ENCODE measurements around the gene LSM11. TPM values are rescaled to one million over a fixed set of nuclear protein-coding genes. Genes with fewer than 3 reads are reported as not detected.

LSM11 gene
- total RNA-seq, 3 donors from 2014 or later (not counting 1 experiment from before 2014, with no cell fraction given): 1.2 to 2.3 (median 2.0) TPM

- intact Hi-C loops (cut with micrococcal nuclease): no loop called here
- DNase-seq: no peak
- no peaks in the 10 kb centered on the region for H3K4me1 Mint-ChIP-seq
Measured at GRCh38 chr5:157778121-157778805, 34.8 kb downstream of the LSM11 start.

GRCh38 chr5:157779221-157779620, 35.7 kb downstream of the LSM11 start:
- H3K36me3 Mint-ChIP-seq: no peaks in the 10 kb centered on the region
- H3K36me3 ChIP-seq (ENCODE audit: control insufficient read depth, insufficient read depth, low read length): peaks cover 3% of the 10 kb centered on the region
- H3K27ac ChIP-seq (ENCODE audit: low read length): no peak overlapping the region
- DNase-seq (no peak), ATAC-seq (no peak)
- H3K27me3 Mint-ChIP-seq (ENCODE audit: low read depth in 2 of 2): no peaks in the 10 kb centered on the region
- no peak for TF ChIP-seq CTCF (IDR thresholded peaks at IDR 0.05)
- H3K4me3 Mint-ChIP-seq: no peak overlapping the region
- no peaks in the 10 kb centered on the region for H3K9me3 Mint-ChIP-seq
- H3K27ac Mint-ChIP-seq: no peak overlapping the region
- no peaks in the 10 kb centered on the region for H3K27me3 ChIP-seq (ENCODE audit: control insufficient read depth, insufficient read depth, low read length)
- 92% methylated on average over 5 of the region's 6 CpGs for WGBS (ENCODE audit: insufficient coverage)
- H3K4me1 ChIP-seq (ENCODE audit: control insufficient read depth, insufficient read depth, low read length): no peaks in the 10 kb centered on the region
- no peaks in the 10 kb centered on the region for H3K9me3 ChIP-seq (ENCODE audit: control insufficient read depth, insufficient read depth, low read length)
- no peaks in the 10 kb centered on the region for H3K4me1 Mint-ChIP-seq
- H3K4me3 ChIP-seq (ENCODE audit: low read length): no peak overlapping the region
- intact Hi-C loops (cut with micrococcal nuclease): no loop called here

More at GRCh38 chr5:157778121-157778805, 34.8 kb downstream of the LSM11 start:
- TF ChIP-seq CTCF (IDR thresholded peaks at IDR 0.05): no peak
- Histone ChIP-seq H3K27me3 (ENCODE audit: control insufficient read depth, insufficient read depth, low read length) (no peaks in the 10 kb centered on the region), H3K27ac (ENCODE audit: low read length) (no peak overlapping the region), H3K4me1 (ENCODE audit: control insufficient read depth, insufficient read depth, low read length) (no peaks in the 10 kb centered on the region), H3K36me3 (ENCODE audit: control insufficient read depth, insufficient read depth, low read length) (no peaks in the 10 kb centered on the region), H3K9me3 (ENCODE audit: control insufficient read depth, insufficient read depth, low read length) (no peaks in the 10 kb centered on the region), H3K4me3 (ENCODE audit: low read length) (no peak overlapping the region)
- Mint-ChIP-seq H3K4me3 (no peak overlapping the region), H3K9me3 (no peaks in the 10 kb centered on the region), H3K27me3 (ENCODE audit: low read depth in 2 of 2) (peaks cover 3 to 7% of the 10 kb centered on the region in 2 donors), H3K36me3 (no peaks in the 10 kb centered on the region), H3K27ac (no peak overlapping the region)
- no peak for ATAC-seq
- 80% methylated on average over 6 of the region's 8 CpGs for WGBS (ENCODE audit: insufficient coverage)

GRCh38 chr5:157785801-157786200, 42.3 kb downstream of the LSM11 start:
- no peaks in the 10 kb centered on the region for H3K36me3 Mint-ChIP-seq
- no peak overlapping the region for H3K4me3 Mint-ChIP-seq
- TF ChIP-seq CTCF (IDR thresholded peaks at IDR 0.05): no peak
- DNase-seq: no peak
- Histone ChIP-seq H3K27me3 (ENCODE audit: control insufficient read depth, insufficient read depth, low read length) (no peaks in the 10 kb centered on the region), H3K4me1 (ENCODE audit: control insufficient read depth, insufficient read depth, low read length) (no peaks in the 10 kb centered on the region), H3K36me3 (ENCODE audit: control insufficient read depth, insufficient read depth, low read length) (peaks cover 45% of the 10 kb centered on the region), H3K4me3 (ENCODE audit: low read length) (no peak overlapping the region), H3K9me3 (ENCODE audit: control insufficient read depth, insufficient read depth, low read length) (no peaks in the 10 kb centered on the region), H3K27ac (ENCODE audit: low read length) (no peak overlapping the region)
- H3K4me1 Mint-ChIP-seq: no peaks in the 10 kb centered on the region
- intact Hi-C loops (cut with micrococcal nuclease): no loop called here
- WGBS (ENCODE audit: insufficient coverage): 100% methylated on average over 3 of the region's 3 CpGs
- ATAC-seq: no peak
- no peak overlapping the region for H3K27ac Mint-ChIP-seq
- no peaks in the 10 kb centered on the region for H3K27me3 Mint-ChIP-seq (ENCODE audit: low read depth in 2 of 2)
- no peaks in the 10 kb centered on the region for H3K9me3 Mint-ChIP-seq

- Histone ChIP-seq H3K4me1 (ENCODE audit: control insufficient read depth, insufficient read depth, low read length) (no peaks in the 10 kb centered on the region), H3K9me3 (ENCODE audit: control insufficient read depth, insufficient read depth, low read length) (no peaks in the 10 kb centered on the region), H3K4me3 (ENCODE audit: low read length) (no peak overlapping the region), H3K27me3 (ENCODE audit: control insufficient read depth, insufficient read depth, low read length) (no peaks in the 10 kb centered on the region), H3K36me3 (ENCODE audit: control insufficient read depth, insufficient read depth, low read length) (peaks cover 61% of the 10 kb centered on the region), H3K27ac (ENCODE audit: low read length) (no peak overlapping the region)
- Mint-ChIP-seq H3K4me1 (no peaks in the 10 kb centered on the region), H3K4me3 (no peak overlapping the region), H3K9me3 (no peaks in the 10 kb centered on the region), H3K27me3 (ENCODE audit: low read depth in 2 of 2) (no peaks in the 10 kb centered on the region), H3K36me3 (no peaks in the 10 kb centered on the region), H3K27ac (peak overlapping the region in 1 of 2 donors; percentile 47)
- ATAC-seq (no peak), DNase-seq (no peak)
- WGBS (ENCODE audit: insufficient coverage): 85% methylated on average over 2 of the region's 4 CpGs
- intact Hi-C loops (cut with micrococcal nuclease): no loop called here
- TF ChIP-seq CTCF (IDR thresholded peaks at IDR 0.05): no peak
Measured at GRCh38 chr5:157793301-157793700, 49.8 kb downstream of the LSM11 start.
